ENCODE measurements around the gene SRRT. TPM values are rescaled to one million over a fixed set of nuclear protein-coding genes. Genes with fewer than 3 reads are reported as not detected.

The SRRT gene
- total RNA-seq, 3 donors from 2014 or later = 406 to 450 (median 436) TPM

Other genes starting within 250 kb of the SRRT start
- 10 to 100 TPM; 11.8 to 16.1 (median 15.4) TPM for gene TFR2, start 233.6 kb upstream of the SRRT start, total RNA-seq
- gene ACTL6B, start 218.7 kb upstream of the SRRT start, total RNA-seq = not detected
- gene GNB2, start 201.4 kb upstream of the SRRT start, total RNA-seq = 100 to 1,000 TPM; 209 to 231 (median 215) TPM
- gene GIGYF1, start 180.9 kb upstream of the SRRT start, total RNA-seq = 10 to 100 TPM; 56.2 to 88.3 (median 58.0) TPM
- 100 to 1,000 TPM in 1 of 3 donors, 10 to 100 TPM in 2; 77.3 to 106 (median 85.9) TPM for gene POP7, start 169.0 kb upstream of the SRRT start, total RNA-seq
- gene EPO, start 154.6 kb upstream of the SRRT start, total RNA-seq = not detected
- gene ZAN, start 141.5 kb upstream of the SRRT start, total RNA-seq = not detected
- gene EPHB4, start 47.6 kb upstream of the SRRT start, total RNA-seq = 1 to 10 TPM; 1.5 to 3.9 (median 2.6) TPM
- gene SLC12A9, start 22.4 kb upstream of the SRRT start, total RNA-seq = 10 to 100 TPM; 22.9 to 31.7 (median 29.6) TPM
- 10 to 100 TPM; 44.9 to 47.7 (median 45.4) TPM for gene TRIP6, start 7.7 kb upstream of the SRRT start, total RNA-seq
- gene UFSP1, start 14.6 kb downstream of the SRRT start, total RNA-seq = 1 to 10 TPM; 3.7 to 5.1 (median 4.6) TPM
- under 1 TPM; 0.32 to 0.54 (median 0.35) TPM for gene ACHE, start 20.8 kb downstream of the SRRT start, total RNA-seq
- under 1 TPM in 1 of 3 donors, not detected in 2; 0.16 TPM for gene MUC3A, start 74.4 kb downstream of the SRRT start, total RNA-seq
- gene MUC12, start 94.5 kb downstream of the SRRT start, total RNA-seq = under 1 TPM; 0.16 to 0.20 (median 0.19) TPM
- gene MUC17, start 145.0 kb downstream of the SRRT start, total RNA-seq = not detected
- 10 to 100 TPM; 23.9 to 26.8 (median 24.2) TPM for gene TRIM56, start 210.4 kb downstream of the SRRT start, total RNA-seq